22Rv1 (cell line): ENCODE results near the gene MCM10.
"Not testable (repeated sequence)": the region's sequence is repeated elsewhere in the genome, so short reads cannot be mapped to it uniquely, and the experiment has no call there.

Source experiments
- H3K27ac ChIP-seq: fragments of 450-650 bp; 2 replicates; pipeline ENCODE4 v1.5.1; 2017
- ZFX ChIP-seq: fragments of 450-650 bp; IDR thresholded peaks from 2 replicates; pipeline ENCODE4 v1.6.1; 2017; ENCODE audit warnings: antibody characterized with exemption, borderline replicate concordance
- TF ChIP-seq, protein P1 (sequence below): fragments of 450-650 bp; IDR thresholded peaks from 2 replicates; pipeline ENCODE4 v1.5.1; 2017; ENCODE audit warnings: mild to moderate bottlenecking

The MCM10 gene

GRCh38 chr10:13144814-13145213 lies 16.5 kb upstream of the MCM10 start:
- TF ChIP-seq ZFX = no peak
- TF ChIP-seq, protein P1, sequence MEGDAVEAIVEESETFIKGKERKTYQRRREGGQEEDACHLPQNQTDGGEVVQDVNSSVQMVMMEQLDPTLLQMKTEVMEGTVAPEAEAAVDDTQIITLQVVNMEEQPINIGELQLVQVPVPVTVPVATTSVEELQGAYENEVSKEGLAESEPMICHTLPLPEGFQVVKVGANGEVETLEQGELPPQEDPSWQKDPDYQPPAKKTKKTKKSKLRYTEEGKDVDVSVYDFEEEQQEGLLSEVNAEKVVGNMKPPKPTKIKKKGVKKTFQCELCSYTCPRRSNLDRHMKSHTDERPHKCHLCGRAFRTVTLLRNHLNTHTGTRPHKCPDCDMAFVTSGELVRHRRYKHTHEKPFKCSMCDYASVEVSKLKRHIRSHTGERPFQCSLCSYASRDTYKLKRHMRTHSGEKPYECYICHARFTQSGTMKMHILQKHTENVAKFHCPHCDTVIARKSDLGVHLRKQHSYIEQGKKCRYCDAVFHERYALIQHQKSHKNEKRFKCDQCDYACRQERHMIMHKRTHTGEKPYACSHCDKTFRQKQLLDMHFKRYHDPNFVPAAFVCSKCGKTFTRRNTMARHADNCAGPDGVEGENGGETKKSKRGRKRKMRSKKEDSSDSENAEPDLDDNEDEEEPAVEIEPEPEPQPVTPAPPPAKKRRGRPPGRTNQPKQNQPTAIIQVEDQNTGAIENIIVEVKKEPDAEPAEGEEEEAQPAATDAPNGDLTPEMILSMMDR = no peak
- no peak overlapping the region for H3K27ac ChIP-seq

DNA sequence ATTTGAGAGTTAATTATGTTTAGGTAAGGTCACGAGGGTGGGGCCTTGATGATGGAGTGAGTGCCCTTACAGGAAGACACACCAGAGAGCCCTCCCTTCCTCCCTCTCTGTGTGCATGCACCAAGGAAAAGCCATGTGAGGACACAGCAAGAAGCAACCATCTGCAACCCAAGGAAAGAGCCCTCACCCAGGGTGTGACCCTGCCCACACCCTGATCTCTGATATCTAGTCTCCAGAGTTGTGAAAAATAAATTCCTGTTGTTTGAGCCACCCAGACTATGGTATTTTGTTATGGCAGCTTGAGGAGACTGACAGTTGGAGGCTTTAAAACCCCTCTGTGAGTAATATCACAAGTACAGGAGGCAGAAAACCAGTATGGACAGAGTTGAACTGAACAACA lies 15.0 kb upstream of the MCM10 start:
- H3K27ac ChIP-seq = no peak overlapping the region
- TF ChIP-seq, protein P1 = no peak
- no peak for TF ChIP-seq ZFX

GRCh38 chr10:13147161-13147560 lies 14.2 kb upstream of the MCM10 start:
- no peak overlapping the region for H3K27ac ChIP-seq
- TF ChIP-seq, protein P1 = no peak
- no peak for TF ChIP-seq ZFX

- H3K27ac ChIP-seq = no peak overlapping the region
- TF ChIP-seq ZFX = no peak
- TF ChIP-seq, protein P1 = no peak
Measured at GRCh38 chr10:13152296-13152695, 9.1 kb upstream of the MCM10 start.

GRCh38 chr10:13155860-13156259 lies 5.5 kb upstream of the MCM10 start:
- H3K27ac ChIP-seq = not testable (repeated sequence)

GRCh38 chr10:13158401-13158800 lies 3.0 kb upstream of the MCM10 start:
- TF ChIP-seq, protein P1 = no peak
- no peak for TF ChIP-seq ZFX
- H3K27ac ChIP-seq = no peak overlapping the region

DNA sequence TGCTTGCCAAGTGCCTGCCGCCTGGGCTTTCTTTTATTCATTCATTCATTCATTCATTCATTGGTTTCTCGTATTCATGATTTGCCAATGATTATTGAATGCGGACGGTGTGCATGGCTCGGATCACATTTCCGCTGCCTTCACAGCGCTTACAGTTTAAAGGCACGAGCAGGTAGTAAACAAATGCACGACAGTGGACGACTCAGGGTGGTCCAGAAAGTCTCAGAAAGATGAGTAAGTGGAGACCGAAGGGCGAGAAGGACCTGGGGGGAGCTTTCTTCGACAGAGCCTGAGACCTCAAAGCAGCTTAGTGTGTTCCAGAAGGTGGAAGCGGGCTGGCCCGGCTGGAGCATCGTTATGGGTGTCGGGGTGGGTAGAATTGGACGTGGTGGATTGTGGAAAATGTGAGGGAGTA lies 506 bp downstream of the MCM10 start:
- peak overlapping the region; percentile 51 for H3K27ac ChIP-seq
- no peak for TF ChIP-seq ZFX
- TF ChIP-seq, protein P1 = no peak

GRCh38 chr10:13163859-13164258 lies 2.5 kb downstream of the MCM10 start:
- no peak for TF ChIP-seq ZFX
- TF ChIP-seq, protein P1 = no peak
- H3K27ac ChIP-seq = no peak overlapping the region
